GM19455 (cell line): ENCODE results near the gene RPS27A.
A peak's percentile ranks its signal among the peaks of the same experiment; 100 is the strongest.
"Not testable (repeated sequence)": the region's sequence is repeated elsewhere in the genome, so short reads cannot be mapped to it uniquely, and the experiment has no call there.

Experiments
- ATAC-seq: cut with Tn5 transposase; IDR thresholded peaks from one replicate; pipeline ENCODE4 v1.9.1; 2021; ENCODE audit not compliant: unreplicated experiment

The RPS27A gene

DNA sequence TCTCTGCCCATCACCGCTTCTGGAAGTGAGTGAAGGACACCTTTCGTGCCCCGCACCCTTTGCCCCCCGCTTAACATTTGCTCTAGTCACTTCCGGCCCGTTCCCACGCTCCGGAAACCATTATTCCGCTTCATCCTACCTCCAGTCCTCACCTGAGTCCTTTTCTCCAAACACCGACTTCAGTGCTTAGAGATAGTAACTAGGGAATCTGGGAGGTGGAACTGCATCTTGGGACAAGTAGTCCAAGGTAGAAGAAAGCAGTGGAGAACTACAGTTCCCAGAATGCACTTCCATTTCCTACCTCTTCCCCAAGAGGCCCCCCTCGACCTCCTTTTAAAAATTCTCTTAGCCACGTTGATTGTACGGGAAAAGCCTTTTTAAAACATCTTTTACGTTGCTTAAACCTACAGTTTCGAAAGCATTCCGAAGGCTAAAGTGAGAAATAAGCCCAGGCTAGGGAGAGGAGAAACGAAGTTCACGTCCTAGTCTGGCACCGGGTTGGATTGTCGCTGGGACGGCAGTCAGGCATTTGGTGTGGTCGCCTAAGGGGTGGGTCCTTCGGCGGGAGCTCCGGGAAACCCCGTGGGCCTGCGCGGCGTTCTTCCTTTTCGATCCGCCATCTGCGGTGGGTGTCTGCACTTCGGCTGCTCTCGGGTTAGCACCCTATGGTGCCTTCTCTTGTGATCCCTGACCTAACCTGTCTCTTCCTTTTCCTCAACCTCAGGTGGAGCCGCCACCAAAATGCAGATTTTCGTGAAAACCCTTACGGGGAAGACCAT lies at the start of gene RPS27A, which contains the start of gene CLHC1:
RPS27A (plus strand) TSS at position 605 of the 779 bp plus-strand sequence; CDS start at position 742, 137 bp downstream.
CLHC1 (minus strand) TSS at position 210 of the 779 bp plus-strand sequence. CDS start 9,882 bp downstream, outside the sequence.
- ATAC-seq: peak; percentile 92

DNA sequence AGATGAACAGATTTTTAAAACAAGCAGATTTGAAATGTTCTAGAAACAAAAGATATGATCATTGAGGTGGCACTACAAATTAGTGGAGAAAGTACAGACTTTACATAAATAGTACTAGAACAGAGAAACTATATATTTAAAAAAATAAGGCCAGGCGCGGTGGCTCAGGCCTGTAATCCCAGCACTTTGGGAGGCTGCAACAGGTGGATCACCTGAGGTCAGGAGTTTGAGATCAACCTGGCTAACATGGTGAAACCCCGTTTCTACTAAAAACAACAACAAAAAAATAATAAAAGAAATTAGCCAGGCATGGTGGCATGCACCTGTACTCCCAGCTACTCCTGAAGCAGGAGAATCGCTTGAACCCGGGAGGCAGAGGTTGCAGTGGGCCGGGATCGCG lies 45.7 kb upstream of the RPS27A start:
- not testable (repeated sequence) for ATAC-seq

DNA sequence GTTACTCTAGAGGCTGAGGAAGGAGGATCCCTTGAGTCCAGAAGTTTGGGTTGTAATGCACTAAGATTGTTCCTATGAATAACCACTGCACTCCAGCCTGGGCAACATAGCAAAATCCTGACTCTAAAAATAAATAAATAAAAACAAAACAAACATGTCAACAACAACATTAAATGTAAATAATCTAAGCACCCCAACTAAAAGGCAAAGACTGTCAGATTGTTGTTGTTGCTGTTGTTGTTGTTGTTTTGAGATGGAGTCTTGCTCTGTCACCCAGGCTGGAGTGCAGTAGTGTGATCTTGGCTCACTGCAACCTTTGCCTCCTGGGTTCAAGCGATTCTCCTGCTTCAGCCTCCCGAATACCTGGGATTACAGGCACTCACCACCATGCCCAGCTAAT lies 40.6 kb upstream of the RPS27A start:
- ATAC-seq: not testable (repeated sequence)

DNA sequence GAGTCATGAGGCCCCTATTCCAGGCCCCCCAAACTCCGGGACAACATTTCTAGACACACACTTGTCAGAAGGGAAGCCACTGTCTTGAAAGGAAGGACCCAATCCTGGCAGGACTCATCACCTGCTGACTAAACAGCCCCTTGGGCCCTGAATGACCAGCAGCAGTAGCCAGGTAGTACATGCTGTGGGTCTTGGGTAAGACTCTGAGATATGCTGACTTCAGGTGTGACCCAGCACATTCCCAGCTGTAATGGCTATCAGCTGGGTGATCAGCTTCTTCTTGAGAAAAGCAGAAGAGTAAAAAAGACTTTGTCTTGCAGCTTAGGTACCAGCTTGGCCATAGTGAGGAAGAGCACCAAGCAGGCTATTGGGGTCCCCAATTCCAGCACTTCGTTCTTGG lies 36.0 kb upstream of the RPS27A start:
- no peak for ATAC-seq

DNA sequence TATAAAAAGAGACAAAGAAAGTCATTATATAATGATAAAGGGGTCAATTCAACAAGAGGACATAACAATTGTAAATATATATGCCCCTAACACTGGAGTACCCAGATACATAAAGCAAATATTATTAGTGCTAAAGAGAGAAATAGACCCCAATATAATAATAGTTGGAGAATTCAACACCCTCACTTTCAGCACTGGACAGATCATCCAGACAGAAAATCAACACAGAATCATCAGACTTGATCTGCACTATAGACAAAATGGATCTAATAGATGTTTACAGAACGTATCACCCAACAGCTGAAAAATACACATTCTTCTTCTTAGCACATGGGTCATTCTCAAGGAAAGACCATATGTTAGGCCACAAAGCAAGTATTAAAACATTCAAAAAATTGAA lies 32.1 kb upstream of the RPS27A start:
- ATAC-seq: no peak

DNA sequence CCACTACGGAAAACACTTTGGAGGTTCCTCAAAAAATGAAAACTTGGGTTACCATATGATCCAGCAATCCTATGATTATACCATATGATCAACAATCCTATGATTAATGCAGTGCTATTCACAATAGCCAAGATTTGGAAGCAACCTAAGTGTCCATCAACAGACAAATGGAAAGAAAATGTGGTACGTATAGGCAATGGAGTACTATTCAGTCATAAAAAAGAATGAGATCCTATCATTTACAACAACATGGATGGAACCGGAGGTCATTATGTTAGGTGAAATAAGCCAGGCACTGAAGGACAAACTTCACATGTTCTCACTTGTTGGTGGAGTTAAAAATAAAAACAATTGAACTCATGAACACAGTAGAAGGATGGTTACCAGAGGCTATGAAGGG lies 28.0 kb upstream of the RPS27A start:
- ATAC-seq: no peak

DNA sequence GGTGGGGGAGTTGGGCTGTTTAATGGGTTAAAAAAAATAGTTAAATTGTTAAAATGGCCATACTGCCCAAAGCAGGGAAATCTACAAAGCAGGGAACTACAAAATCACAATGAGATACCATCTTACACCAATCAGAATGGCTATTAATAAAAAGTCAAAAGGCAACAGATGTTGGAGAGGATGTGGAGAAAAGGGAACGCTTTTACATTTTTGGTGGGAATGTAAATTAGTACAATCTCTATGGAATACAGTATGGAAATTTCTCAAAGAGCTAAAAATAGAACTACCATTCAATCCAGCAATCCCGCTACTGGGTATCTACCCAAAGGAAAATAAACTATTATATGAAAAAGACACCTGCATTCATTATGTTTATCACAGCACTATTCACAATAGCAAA lies 27.5 kb upstream of the RPS27A start:
- ATAC-seq: no peak

DNA sequence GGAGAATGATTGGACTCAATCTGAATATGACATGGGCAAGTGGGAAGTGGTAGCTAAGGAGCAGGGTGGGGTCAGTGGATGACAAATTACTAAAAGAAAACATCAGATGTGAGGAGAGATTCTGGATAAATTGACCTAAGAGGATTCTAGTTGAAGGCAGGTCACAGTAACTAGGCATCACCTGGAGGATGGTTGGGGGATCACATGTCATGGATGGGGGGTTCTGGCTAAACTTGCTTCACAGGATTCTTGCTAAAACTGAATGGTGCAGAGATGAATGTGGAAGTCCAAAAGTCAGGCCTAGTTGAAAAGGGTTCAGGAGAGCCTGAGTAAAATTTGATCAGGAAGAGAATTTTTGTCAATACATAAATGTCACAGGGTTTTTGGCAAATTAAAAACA lies 18.7 kb upstream of the RPS27A start:
- ATAC-seq: no peak

DNA sequence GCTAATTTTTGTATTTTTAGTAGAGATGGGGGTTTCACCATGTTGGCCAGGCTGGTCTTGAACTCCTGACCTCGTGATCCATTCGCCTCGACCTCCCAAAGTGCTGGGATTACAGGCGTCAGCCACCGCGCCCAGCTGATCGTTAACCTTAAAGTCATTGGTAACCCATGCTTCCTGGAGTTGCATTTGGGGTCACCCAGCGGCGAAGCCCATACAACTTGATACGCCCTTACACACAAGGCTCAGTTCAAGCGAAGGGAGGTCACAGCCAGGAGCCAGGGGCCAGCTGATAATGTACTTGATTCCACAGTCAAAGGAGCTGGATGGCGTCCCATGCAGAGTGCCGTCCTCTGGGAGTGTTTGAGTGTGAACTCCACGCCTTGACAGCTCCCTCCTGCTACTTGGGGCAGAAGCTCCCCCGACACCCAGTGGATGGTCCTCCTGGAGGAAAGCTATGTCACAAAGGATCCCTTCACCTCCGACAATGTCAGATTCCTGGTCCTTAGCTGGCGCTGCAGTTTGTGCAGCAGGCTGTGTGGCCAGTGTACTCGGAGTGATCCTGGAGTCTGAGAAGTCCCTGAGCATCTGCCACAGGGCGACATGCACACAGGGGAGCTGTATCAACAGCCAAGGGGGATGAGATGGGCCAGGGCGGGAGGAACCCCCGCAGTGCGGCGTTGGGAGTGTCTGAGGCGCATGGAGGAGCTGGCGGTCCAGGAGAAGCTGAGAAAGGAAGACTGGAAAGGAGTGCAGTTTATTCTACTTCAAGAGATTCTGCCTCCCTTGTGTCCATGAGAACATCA lies 8.3 kb upstream of the RPS27A start:
- no peak for ATAC-seq

DNA sequence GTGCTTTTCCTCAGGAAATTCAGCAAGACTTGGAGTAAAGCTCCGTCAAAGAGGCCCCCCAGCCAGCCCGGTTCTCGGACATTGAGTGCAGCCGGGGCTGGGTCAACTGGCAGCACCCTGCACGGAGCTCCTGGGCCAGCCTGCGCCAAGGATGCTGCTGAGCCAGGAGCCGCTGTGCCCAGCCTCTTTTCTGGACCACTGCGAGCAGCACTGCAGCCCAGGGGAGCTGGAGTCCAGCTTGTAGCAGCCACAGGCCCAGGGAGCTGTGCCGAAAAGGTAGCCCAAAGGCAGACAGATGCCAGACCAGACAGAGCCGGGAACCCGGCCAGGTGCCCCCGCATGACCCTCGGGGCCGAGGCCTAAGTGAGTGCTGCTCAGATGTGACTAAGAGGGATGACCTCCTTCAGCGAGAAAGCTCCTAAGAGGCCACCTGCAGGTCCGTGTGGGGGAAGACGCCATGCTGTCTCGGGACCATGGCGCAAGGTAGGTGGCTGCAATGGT lies 7.7 kb upstream of the RPS27A start:
- ATAC-seq: no peak

DNA sequence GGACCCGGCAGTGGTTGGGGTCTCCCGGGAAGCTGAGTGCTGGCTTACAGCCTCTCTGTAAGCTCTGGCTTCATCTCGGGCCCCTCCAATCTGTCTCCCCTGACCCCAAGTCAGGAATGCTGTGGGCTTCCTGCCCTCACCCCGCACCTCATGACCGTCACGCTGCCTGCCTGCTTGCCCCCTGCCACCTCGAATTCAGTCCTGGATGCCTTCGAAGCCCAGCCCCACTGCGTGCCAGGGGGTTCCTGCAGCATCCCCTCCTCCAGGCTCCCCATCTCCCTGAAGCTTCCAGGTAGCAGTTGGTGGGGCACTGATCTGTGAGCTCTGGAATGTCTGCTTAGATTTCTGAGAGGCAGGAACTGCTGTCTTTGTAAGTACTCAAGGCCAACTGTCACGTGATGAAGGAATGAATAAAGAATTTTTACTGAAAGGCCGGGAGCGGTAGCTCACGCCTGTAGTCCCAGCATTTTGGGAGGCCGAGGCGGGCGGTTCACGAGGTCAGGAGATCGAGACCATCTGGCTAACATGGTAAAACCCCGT lies 6.9 kb upstream of the RPS27A start:
- ATAC-seq: no peak

DNA sequence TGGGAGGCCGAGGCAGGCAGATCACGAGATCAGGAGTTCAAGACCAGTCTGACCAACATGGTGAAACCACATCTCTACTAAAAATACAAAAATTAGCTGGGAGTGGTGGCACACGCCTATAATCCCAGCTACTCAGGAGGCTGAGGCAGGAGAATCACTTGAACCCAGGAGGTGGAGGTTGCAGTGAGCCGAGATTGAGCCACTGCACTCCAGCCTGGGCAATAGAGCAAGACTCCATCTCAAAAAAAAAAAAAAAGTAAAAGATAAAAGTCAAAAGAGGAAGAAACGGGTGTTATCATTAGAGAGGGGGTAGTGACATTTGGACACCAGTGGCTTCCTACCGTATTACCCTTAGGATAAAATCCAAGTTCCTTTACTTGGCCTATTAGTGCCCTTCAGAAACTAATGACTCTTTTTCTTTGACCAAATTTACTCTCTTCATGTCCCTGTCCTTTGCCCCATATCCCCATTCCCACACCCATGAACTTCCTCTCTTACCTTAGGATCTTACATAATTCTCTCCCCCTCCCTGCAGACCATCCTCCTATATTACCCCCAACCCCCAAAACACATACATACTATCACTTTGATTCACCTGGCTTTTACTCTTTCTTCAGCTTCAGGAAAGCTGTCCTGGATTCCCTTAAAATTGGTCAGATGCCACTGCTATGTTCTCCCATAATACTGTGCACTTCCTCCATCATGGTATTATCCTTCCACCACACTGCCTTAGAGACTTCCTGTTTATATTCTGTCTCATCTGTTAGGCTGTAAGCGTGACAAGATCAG lies 4.9 kb upstream of the RPS27A start:
- ATAC-seq: not testable (repeated sequence)

DNA sequence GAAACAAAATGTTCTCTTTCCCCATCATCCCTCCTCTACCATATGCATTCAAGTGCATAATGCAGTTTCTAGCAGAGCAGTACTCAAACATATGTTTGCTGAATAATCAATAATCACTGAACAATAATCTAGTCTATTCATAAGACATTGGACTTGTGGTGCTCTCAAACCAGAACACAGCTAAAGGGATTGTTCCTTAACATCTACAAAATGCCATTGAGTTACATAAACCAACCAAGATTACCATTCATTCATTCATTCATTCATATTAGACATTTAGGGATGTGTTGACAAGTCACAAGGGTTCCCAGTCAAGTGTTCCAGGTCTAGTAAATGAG lies 4.3 kb upstream of the RPS27A start:
- no peak for ATAC-seq

DNA sequence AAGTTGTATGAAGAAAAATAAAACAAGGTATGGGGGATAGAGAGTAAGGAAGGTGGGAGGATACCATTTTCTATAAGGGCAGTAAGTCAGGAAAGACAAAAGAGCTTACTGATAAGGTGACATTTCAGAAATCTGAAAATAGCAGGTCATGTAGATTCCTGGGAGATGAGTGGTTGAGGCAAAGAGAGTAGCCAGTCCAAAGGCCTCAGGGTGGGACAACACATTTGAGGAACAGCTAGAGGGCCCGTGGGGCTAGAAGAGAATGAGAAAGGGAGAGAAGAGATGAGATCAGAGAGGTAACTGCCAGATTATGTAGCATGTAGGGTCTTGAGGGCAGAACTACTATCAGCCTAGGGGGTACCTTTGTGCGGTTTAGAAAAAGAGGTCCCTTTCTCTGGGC lies 3.3 kb upstream of the RPS27A start:
- ATAC-seq: no peak

DNA sequence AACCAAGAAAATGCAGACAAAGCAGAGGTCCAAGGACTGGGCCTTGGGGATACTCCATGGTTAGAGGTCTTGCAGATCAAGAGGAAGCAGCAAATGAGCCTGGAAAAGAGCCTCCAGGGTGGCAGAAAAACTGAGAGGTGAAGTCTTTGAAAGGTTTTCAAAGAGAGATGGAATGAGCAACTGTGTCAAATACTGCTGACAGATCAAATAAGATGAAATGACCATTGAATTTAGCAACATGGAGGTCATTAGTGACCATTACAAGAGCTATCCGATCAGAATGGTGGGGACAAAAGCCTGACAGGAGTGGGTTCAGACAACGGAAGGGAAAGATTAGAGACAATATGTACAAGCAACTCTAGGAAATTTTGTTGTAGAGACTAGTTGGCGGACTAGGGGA lies 1.9 kb upstream of the RPS27A start:
- no peak for ATAC-seq

DNA sequence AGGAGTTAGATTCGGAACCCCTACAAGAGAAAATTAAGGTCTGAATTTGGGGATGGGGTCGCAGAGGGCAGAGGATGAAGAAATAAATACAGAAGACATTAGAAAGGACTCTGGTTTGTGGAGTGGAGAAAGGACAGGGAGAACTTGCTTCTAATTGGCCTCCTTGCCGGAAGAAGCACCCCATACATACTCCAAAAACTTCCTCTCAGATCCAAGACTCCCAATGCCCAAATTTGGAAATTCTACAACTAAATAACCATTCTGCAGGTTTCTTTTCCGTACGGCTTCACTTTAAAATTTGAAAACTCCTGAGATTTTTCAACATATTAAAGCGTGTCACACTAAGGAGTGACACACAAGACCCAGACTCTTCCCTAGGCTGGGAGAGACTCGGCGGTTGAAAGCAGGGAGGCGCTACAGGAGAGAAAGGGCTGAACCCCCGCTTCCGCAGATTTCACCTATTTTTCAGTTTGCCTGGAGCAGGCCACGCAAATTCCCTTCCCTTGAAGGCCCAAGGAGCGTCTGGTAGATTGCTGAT lies 873 bp upstream of the RPS27A start:
- no peak for ATAC-seq

DNA sequence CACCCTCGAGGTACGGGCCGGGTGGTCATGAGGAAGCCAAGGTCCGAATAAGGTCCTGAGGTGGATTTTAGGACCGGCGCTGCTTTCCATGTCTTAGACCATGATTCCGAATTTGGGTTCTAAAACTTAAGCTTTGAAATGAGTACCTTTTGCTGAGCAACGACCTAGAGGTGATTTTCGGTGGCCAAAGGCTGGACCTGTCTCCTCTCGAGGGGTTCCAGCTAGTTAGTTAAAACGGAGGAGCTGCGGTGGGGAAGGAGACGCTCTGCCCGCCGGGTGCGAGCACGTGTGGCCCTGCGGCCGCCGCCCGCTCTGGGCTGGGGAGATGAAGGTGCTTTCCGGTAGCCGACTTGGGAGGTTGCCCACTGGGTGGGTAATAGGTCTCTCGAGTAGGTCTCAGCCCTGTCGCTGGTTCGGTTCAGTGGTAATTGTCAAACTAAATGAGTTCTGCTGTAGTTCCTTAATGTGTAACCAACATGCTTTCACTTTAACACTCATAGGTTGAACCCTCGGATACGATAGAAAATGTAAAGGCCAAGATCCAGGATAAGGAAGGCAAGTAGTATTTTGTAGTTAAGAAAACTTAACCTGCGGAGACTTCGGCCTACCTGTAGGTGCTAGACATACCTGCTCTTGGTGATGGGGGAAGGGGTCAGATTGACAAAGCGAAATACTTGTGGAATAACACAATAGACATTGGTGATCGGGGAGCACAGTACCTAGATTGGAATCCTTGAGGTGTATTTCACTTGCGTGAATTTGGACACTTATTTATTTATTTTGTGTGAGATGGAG lies 572 bp downstream of the RPS27A start:
- peak; percentile 24 for ATAC-seq

DNA sequence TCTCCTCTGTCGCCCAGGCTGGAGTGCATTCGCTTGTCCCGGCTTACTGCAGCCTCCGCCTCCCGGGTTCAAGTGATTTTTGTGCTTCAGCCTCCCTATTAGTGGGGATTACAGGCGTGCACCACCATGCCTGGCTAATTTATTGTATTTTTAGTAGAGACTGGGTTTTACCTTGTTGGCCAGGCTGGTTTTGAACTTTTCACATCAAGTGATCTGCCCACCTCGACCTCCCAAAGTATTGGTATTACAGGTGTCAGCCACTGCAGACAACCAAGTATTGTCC lies 1.1 kb downstream of the RPS27A start:
- no peak for ATAC-seq

DNA sequence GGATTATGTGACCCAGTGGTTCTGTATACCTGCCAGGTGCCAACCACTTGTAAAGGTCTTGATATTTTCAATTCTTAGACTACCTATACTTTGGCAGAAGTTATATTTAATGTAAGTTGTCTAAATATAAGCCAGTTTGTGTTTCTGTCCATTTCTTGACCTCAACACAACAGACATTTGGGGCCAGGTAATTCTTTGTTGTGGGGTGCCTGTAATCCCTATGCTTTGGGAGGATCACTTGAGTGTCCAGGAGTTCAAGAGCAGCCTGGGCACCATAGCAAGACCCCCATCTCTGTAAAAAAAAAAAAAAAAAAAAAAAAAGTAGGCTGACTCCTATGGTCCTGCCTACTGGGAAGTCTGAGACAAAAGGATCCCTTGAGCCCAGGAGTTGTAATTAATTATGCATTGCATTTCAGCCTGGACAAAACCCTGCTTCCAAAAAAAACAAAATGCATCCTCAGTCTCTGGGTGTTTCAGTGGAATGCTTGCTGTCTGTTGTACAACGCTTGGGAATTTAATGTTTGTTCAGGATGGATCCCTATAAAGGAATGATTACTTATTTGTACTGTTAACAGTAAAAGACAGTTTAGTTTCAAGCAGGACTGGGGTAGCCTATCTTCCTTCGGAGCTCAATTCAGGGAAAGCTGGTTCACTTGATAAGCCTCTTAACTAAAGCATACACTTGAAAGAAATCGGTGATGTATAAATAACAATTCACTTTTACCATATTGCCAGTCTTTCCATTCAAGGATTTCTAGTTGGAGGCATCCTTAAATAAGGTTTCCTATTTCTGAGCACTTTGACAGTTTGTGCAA lies 3.4 kb downstream of the RPS27A start:
- ATAC-seq: no peak
